Heart right ventricle (tissue), 16 donors: ENCODE measurements around the gene SERPINA5. TPM values are rescaled to one million over a fixed set of nuclear protein-coding genes. Genes with fewer than 3 reads are reported as not detected.

Experiments used
- ATAC-seq, 8 donors: fragments of 200-7000 bp; cut with Tn5 transposase; one replicate each; pipeline ENCODE4 v1.9.1; 2020; ENCODE audit warnings: mild to moderate bottlenecking in 8 of 8, moderate library complexity in 8 of 8, moderate number of reproducible peaks in 1 of 8
- DNase-seq, 2 donors: peaks; one replicate each; pipeline ENCODE4 v3.0.0-alpha.2; 2020
- H3K27ac ChIP-seq, 10 donors: fragments of 200-600 bp; sonication (generic) in 2 of 10; one replicate each; pipeline versions ENCODE4 v1.5.0 to v1.8.0; 2020 to 2022; ENCODE audit warnings: mild to moderate bottlenecking in 3 of 10
- H3K27me3 ChIP-seq, 7 donors: fragments of 200-600 bp; one replicate each; pipeline ENCODE4 v1.8.0; 2021 to 2022; ENCODE audit warnings: mild to moderate bottlenecking in 2 of 7
- H3K36me3 ChIP-seq, 9 donors: fragments of 200-600 bp; sonication (generic) in 1 of 9; one replicate each; pipeline versions ENCODE4 v1.5.0 to v1.8.0; 2020 to 2022; ENCODE audit warnings: mild to moderate bottlenecking in 2 of 9
- H3K4me1 ChIP-seq, 9 donors: fragments of 200-600 bp; sonication (generic) in 1 of 9; one replicate each; pipeline versions ENCODE4 v1.5.0 to v1.8.0; 2020 to 2022; ENCODE audit warnings: mild to moderate bottlenecking in 4 of 9
- H3K4me3 ChIP-seq, 10 donors: fragments of 200-600 bp; sonication (generic) in 2 of 10; one replicate each; pipeline versions ENCODE4 v1.5.0 to v1.8.0; 2020 to 2022; ENCODE audit warnings: mild to moderate bottlenecking in 7 of 10, moderate library complexity in 2 of 10
- H3K9me3 ChIP-seq, 11 donors: fragments of 200-600 bp in 10 of 11; sonication (generic) in 2 of 11; one replicate each; pipeline versions ENCODE4 v1.5.0 to v1.8.0; 2013 to 2022; ENCODE audit warnings: mild to moderate bottlenecking in 2 of 11, control low read depth in 1 of 11, moderate library complexity in 1 of 11
- CTCF ChIP-seq, 9 donors: fragments of 200-600 bp; sonication (generic) in 2 of 9; IDR thresholded peaks; one replicate each; pipeline versions ENCODE4 v1.5.0 to v1.8.0; 2021 to 2022; ENCODE audit warnings: antibody characterized with exemption in 9 of 9, mild to moderate bottlenecking in 5 of 9, moderate library complexity in 1 of 9
- WGBS, 2 donors: extraction: QIAGEN DNeasy Blood & Tissue Kit; methylation state at CpG; one replicate each; pipeline ENCODE4 v1.1.7; 2013; ENCODE audit warnings: inconsistent platforms in 1 of 2; 5-methylcytosine and 5-hydroxymethylcytosine counted together
- intact Hi-C, 10 donors: fragments of 100-400 bp; cut with DNase I; formaldehyde crosslinking; loops; one replicate each; pipeline versions ENCODE4 v1.11.1 to v1.14.2; 2022
- polyA plus RNA-seq, 2 donors: library from polyadenylated mRNA; stranded (reverse); fragments of 200-250 nt; gene quantifications; one replicate each; pipeline ENCODE4 v1.2.3, GENCODE V29; 2013
- total RNA-seq, 10 donors: library from RNA; stranded (reverse); fragmentation: NEBNext Ultra II Directional in 3 of 10; extraction: Animal tissue kit (Norgen Biotek cat#: 25700) in 3 of 10; gene quantifications; one replicate each; pipeline versions ENCODE4 v1.2.1 to v1.2.4, GENCODE V29; 2021 to 2023
- donor health status: Arrhythmogenic right ventricular cardiomyopathy.
- donor health status: ischemic (EF 13 %, LVEDD 7.1; RV severe dilation, severe dysfunction).
- donor health status: healthy with polysubstance abuse.
- donor health status: DM: no; HTN: yes; CAD: no.
- donor health status: DM: no; HTN: no; CAD: no.
- donor health status: ischemic (EF 25% LVEDD 6.9; RV normal size, moderate dysfunction).
- donor health status: ischemic (EF 25% LVEDD 5.7; RV mildly dilated, moderate dysfunction).
- donor health status: healthy.
- donor health status: DM: yes; HTN: yes; CAD: no.
- donor health status: Ischemic cardiomyopathy.
- donor health status: ischemic (EF 35%, LVEDD 5.7; RV mildly dilated, moderate dysfunction).
- donor health status: nonischemic (EF 11% LVEDD 7.7; RV severe dilation, severe dysfunction).
- donor health status: DM: yes; HTN: yes; CAD: no.
- donor health status: PGD.
- donor health status: ischemic (EF 29% LVEDD 5.4; RV normal size, mild dysfunction).
- donor health status: nonischemic (EF 23%, LVEDD 6.1; RV moderate dilation, normal function).

Gene SERPINA5
- total and polyA plus RNA-seq, 12 donors = 0.28 to 4.9 (median 1.4) TPM

- 54 to 56% methylated on average over 15 of the region's 15 CpGs for WGBS, 2 donors
- DNase-seq = no peak
- TF ChIP-seq CTCF (IDR thresholded peaks at IDR 0.05) = no peak
- no peak for ATAC-seq
- Histone ChIP-seq H3K9me3 (peaks cover 0 to 10% (median 0%) of the 10 kb centered on the region in 11 donors), H3K27ac (no peak overlapping the region), H3K4me1 (peaks cover 0 to 7% (median 2%) of the 10 kb centered on the region in 9 donors), H3K36me3 (no peaks in the 10 kb centered on the region), H3K4me3 (no peak overlapping the region), H3K27me3 (peaks cover 0 to 40% (median 24%) of the 10 kb centered on the region in 7 donors)
- intact Hi-C loops = loop anchor here in 2 of 10 donors (5.0 to 10.0 kb wide), 2 partner anchors 110 to 413 kb away; no protein-coding TSS in a partner anchor
These were observed 35.9 kb upstream of the SERPINA5 start for GRCh38 chr14:94545131-94545841.

- intact Hi-C loops = loop anchor here in 2 of 10 donors (5.0 to 10.0 kb wide), 2 partner anchors 112 to 415 kb away; no protein-coding TSS in a partner anchor
- ATAC-seq = no peak
- TF ChIP-seq CTCF (IDR thresholded peaks at IDR 0.05) = no peak
- Histone ChIP-seq H3K9me3 (peaks cover 0 to 10% (median 0%) of the 10 kb centered on the region in 11 donors), H3K27me3 (peaks cover 0 to 38% (median 24%) of the 10 kb centered on the region in 7 donors), H3K4me3 (no peak overlapping the region), H3K4me1 (peaks cover 0 to 4% (median 0%) of the 10 kb centered on the region in 9 donors), H3K36me3 (no peaks in the 10 kb centered on the region), H3K27ac (no peak overlapping the region)
- DNase-seq = no peak
- 81 to 84% methylated on average over 8 of the region's 8 CpGs for WGBS, 2 donors
These were observed 34.0 kb upstream of the SERPINA5 start for GRCh38 chr14:94547151-94547680.

- no peak for ATAC-seq
- intact Hi-C loops = loop anchor here in 2 of 10 donors (5.0 to 10.0 kb wide), 2 partner anchors 113 to 415 kb away; no protein-coding TSS in a partner anchor
- H3K36me3 ChIP-seq = no peaks in the 10 kb centered on the region
- H3K27me3 ChIP-seq = peaks cover 0 to 38% (median 24%) of the 10 kb centered on the region in 7 donors
- peaks cover 0 to 4% (median 0%) of the 10 kb centered on the region in 9 donors for H3K4me1 ChIP-seq
- no peak overlapping the region for H3K4me3 ChIP-seq
- H3K27ac ChIP-seq = no peak overlapping the region
- 65 to 75% methylated on average over 4 of the region's 4 CpGs for WGBS, 2 donors
- no peak for TF ChIP-seq CTCF (IDR thresholded peaks at IDR 0.05)
- peaks cover 0 to 10% (median 0%) of the 10 kb centered on the region in 11 donors for H3K9me3 ChIP-seq
- DNase-seq = no peak
These were observed 33.5 kb upstream of the SERPINA5 start for GRCh38 chr14:94547726-94548125.

GRCh38 chr14:94548131-94548998 lies 32.9 kb upstream of the SERPINA5 start:
- intact Hi-C loops = loop anchor here in 2 of 10 donors (5.0 to 10.0 kb wide), 2 partner anchors 114 to 416 kb away; no protein-coding TSS in a partner anchor
- H3K9me3 ChIP-seq = peaks cover 0 to 10% (median 0%) of the 10 kb centered on the region in 11 donors
- DNase-seq = no peak
- no peak overlapping the region for H3K4me3 ChIP-seq
- H3K4me1 ChIP-seq = peaks cover 0 to 4% (median 0%) of the 10 kb centered on the region in 9 donors
- H3K27ac ChIP-seq = no peak overlapping the region
- 85 to 86% methylated on average over 14 of the region's 14 CpGs for WGBS, 2 donors
- peaks cover 0 to 38% (median 24%) of the 10 kb centered on the region in 7 donors for H3K27me3 ChIP-seq
- no peaks in the 10 kb centered on the region for H3K36me3 ChIP-seq
- ATAC-seq = no peak
- TF ChIP-seq CTCF (IDR thresholded peaks at IDR 0.05) = no peak
